Tibial artery (tissue), 4 donors: ENCODE data around the gene C1S.

Source experiments
- DNase-seq, 2 donors: peaks; one replicate each; pipeline ENCODE4 v3.0.0-alpha.2; 2019
- H3K27ac ChIP-seq, 2 donors: fragments of 200-600 bp; sonication (generic) in 1 of 2; 1 replicate in 1 of 2; 2 replicates in 1 of 2; pipeline ENCODE4 v1.5.1; 2018 to 2019; ENCODE audit warnings: mild to moderate bottlenecking in 1 of 2
- H3K27me3 ChIP-seq, 2 donors: fragments of 200-600 bp; sonication (generic) in 1 of 2; one replicate each; pipeline versions ENCODE4 v1.5.1 to v1.6.0; 2016 to 2019
- H3K36me3 ChIP-seq, 3 donors: fragments of 200-600 bp; sonication (generic) in 2 of 3; one replicate each; pipeline ENCODE4 v1.5.1; 2016 to 2019; ENCODE audit warnings: mild to moderate bottlenecking in 2 of 3
- H3K4me1 ChIP-seq, 4 donors: fragments of 200-600 bp; sonication (generic) in 2 of 4; 1 replicate in 3 of 4; 2 replicates in 1 of 4; pipeline ENCODE4 v1.5.1; 2016 to 2019
- H3K4me3 ChIP-seq, 2 donors: fragments of 200-600 bp; sonication (generic) in 1 of 2; 1 replicate in 1 of 2; 2 replicates in 1 of 2; pipeline ENCODE4 v1.5.1; 2018 to 2019; ENCODE audit warnings: mild to moderate bottlenecking in 2 of 2
- H3K9me3 ChIP-seq, 3 donors: fragments of 200-600 bp; sonication (generic) in 1 of 3; one replicate each; pipeline ENCODE4 v1.5.1; 2016 to 2019
- intact Hi-C: fragments of 100-400 bp; cut with DNase I; formaldehyde crosslinking; loops from one replicate; pipeline ENCODE4 v1.15.0; 2023; ENCODE audit warnings: low total_unique reads
- TF ChIP-seq, protein P1 (sequence below), 2 experiments: fragments of 200-600 bp in 1 of 2; fragments of 450-650 bp in 1 of 2; IDR thresholded peaks; one replicate each; pipeline ENCODE4 v1.5.1; 2017 to 2019; ENCODE audit warnings: antibody characterized with exemption in 2 of 2, mild to moderate bottlenecking in 1 of 2, moderate library complexity in 1 of 2

C1S gene

DNA sequence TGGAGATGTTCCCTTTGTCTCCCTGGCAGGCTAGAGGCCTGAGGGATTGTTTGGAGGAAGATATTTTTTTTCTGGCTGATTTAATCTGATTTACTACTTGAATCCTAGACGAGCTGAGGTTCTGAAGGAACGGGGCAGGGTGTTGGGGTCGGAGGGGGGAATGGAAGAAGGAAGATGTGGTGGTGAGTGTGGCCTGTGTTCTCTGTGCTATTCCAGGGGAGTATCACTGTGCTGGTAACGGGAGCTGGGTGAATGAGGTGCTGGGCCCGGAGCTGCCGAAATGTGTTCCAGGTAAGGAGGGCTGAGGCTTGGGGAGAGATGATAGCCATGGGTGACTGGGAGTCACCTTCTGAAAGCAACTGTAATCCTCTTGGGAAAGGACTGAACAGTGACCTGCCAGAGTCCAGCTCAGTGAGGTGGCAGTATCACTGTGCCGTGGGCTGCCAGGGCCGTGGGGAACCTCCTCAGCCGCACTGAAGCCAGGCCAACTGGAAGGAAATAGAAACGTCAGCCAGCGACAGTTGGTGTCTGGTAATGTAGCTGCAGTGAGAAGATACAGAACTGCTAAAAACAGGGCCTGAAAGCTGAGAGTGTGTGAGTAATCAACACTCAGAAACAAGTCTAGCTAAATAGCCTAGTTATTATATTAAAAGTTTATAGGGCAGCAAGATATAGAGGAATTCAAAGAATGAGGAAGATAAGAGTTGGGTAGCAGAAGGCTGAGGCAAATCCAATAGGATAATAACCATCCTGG is 7.9 kb downstream of the C1S start:
- peak overlapping the region in 1 of 2 donors; percentile 37 for H3K27ac ChIP-seq
- H3K4me3 ChIP-seq = no peak overlapping the region
- TF ChIP-seq, protein P1, sequence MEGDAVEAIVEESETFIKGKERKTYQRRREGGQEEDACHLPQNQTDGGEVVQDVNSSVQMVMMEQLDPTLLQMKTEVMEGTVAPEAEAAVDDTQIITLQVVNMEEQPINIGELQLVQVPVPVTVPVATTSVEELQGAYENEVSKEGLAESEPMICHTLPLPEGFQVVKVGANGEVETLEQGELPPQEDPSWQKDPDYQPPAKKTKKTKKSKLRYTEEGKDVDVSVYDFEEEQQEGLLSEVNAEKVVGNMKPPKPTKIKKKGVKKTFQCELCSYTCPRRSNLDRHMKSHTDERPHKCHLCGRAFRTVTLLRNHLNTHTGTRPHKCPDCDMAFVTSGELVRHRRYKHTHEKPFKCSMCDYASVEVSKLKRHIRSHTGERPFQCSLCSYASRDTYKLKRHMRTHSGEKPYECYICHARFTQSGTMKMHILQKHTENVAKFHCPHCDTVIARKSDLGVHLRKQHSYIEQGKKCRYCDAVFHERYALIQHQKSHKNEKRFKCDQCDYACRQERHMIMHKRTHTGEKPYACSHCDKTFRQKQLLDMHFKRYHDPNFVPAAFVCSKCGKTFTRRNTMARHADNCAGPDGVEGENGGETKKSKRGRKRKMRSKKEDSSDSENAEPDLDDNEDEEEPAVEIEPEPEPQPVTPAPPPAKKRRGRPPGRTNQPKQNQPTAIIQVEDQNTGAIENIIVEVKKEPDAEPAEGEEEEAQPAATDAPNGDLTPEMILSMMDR (IDR thresholded peaks at IDR 0.05) = no peak
- no peak for DNase-seq
- H3K27me3 ChIP-seq = no peaks in the 10 kb centered on the region
- H3K36me3 ChIP-seq = peaks cover 9 to 40% (median 39%) of the 10 kb centered on the region in 3 donors
- H3K4me1 ChIP-seq = peaks cover 0 to 10% (median 0%) of the 10 kb centered on the region in 4 donors
- intact Hi-C loops = no loop called here
- no peaks in the 10 kb centered on the region for H3K9me3 ChIP-seq

DNA sequence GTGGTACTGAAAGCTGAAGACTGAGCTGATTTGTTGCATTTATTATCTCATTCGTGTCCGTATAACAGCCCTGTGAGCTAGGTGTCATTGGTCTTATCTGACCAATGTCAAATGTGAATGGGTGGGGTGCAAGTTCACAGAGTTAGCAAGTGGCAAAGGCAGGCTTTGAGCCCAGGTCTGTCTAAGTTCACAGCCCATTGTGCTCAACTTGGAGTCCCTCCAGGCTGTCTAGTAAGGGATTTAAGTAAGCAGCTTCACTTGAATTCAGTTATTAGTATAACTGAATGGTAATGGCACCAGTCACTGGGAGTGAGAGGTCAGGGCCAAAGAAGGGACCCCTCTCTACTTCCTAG is 8.5 kb downstream of the C1S start:
- Histone ChIP-seq H3K27me3 (no peaks in the 10 kb centered on the region), H3K36me3 (peaks cover 3 to 40% (median 39%) of the 10 kb centered on the region in 3 donors), H3K4me1 (peaks cover 0 to 10% (median 0%) of the 10 kb centered on the region in 4 donors), H3K9me3 (no peaks in the 10 kb centered on the region), H3K27ac (no peak overlapping the region), H3K4me3 (no peak overlapping the region)
- intact Hi-C loops = no loop called here
- TF ChIP-seq, protein P1 (IDR thresholded peaks at IDR 0.05) = no peak
- no peak for DNase-seq

DNA sequence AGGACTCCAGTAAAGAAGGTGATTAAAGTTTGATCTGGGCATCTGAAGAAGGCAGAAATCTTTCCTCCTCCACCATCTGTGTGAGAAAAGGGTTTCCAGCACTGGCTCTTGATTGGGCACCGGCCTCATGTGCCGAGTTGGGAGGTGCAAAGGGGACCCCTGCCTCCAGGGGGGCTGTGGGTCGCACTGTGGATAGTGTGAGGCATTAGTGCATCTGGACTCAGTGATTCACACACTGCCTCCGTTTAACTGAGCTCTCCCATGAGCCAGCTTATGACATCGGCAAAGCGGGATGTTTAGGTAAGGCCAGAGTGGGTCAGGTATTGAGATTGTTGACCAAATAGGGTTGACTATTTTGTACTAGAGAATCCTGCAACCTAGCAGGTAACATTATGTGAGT is 8.9 kb downstream of the C1S start:
- intact Hi-C loops = no loop called here
- TF ChIP-seq, protein P1 (IDR thresholded peaks at IDR 0.05) = no peak
- H3K4me1 ChIP-seq = peaks cover 0 to 10% (median 0%) of the 10 kb centered on the region in 4 donors
- H3K36me3 ChIP-seq = peaks cover 0 to 40% (median 39%) of the 10 kb centered on the region in 3 donors
- H3K4me3 ChIP-seq = no peak overlapping the region
- H3K27me3 ChIP-seq = no peaks in the 10 kb centered on the region
- DNase-seq = no peak
- H3K9me3 ChIP-seq = no peaks in the 10 kb centered on the region
- H3K27ac ChIP-seq = no peak overlapping the region

DNA sequence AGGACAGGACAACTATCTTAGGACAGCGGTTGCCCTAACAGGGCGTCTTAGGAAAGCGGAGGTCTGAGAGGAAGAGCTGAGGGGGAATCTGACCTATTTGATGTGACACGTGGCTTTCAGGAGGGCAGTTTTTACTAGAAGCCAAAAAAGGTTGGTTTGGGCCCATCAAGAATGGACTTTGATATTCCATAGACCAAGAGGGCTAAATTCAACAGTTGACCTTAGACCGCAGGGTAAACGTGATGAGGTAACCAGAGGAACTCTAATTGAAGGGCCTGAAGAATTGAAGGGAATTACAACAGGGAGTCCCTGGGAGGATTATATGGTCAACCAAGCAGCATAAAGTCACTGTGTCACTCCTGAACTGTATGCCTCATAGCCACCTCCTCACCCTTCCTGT is 11.5 kb downstream of the C1S start:
- H3K36me3 ChIP-seq = peaks cover 0 to 27% (median 26%) of the 10 kb centered on the region in 3 donors
- TF ChIP-seq, protein P1 (IDR thresholded peaks at IDR 0.05) = no peak
- H3K4me1 ChIP-seq = peaks cover 0 to 10% (median 0%) of the 10 kb centered on the region in 4 donors
- no peaks in the 10 kb centered on the region for H3K27me3 ChIP-seq
- no peaks in the 10 kb centered on the region for H3K9me3 ChIP-seq
- no peak overlapping the region for H3K4me3 ChIP-seq
- no peak for DNase-seq
- intact Hi-C loops = no loop called here
- H3K27ac ChIP-seq = no peak overlapping the region

DNA sequence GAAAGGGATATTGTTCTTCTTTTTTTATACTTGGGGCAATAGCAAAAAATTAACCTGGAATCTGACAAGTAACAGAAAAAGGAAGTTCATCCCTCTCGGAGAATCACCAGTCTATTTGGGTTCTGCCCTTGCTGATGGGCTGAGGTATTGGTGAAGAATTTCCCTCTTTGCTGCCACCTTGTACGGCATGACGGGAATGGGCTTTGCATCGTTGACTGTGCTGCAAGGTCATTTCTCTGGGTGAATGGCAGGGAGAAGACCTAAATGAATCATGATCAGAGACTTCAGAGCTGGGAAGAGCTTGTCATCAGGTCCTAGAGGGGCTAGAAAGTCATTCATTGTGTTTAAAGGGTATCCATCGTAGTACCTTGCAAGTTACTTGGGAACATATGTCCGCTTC is 12.0 kb downstream of the C1S start:
- H3K27ac ChIP-seq = no peak overlapping the region
- peaks cover 0 to 10% (median 0%) of the 10 kb centered on the region in 4 donors for H3K4me1 ChIP-seq
- H3K36me3 ChIP-seq = peaks cover 0 to 22% (median 21%) of the 10 kb centered on the region in 3 donors
- intact Hi-C loops = no loop called here
- no peak for DNase-seq
- no peaks in the 10 kb centered on the region for H3K9me3 ChIP-seq
- TF ChIP-seq, protein P1 (IDR thresholded peaks at IDR 0.05) = no peak
- no peaks in the 10 kb centered on the region for H3K27me3 ChIP-seq
- no peak overlapping the region for H3K4me3 ChIP-seq
